HG03571 (cell line): ENCODE data around the gene PFN1.
A peak's percentile ranks its signal among the peaks of the same experiment; 100 is the strongest.

Source experiments
- ATAC-seq: cut with Tn5 transposase; IDR thresholded peaks from one replicate; pipeline ENCODE4 v1.9.1; 2021; ENCODE audit not compliant: unreplicated experiment

The PFN1 gene

DNA sequence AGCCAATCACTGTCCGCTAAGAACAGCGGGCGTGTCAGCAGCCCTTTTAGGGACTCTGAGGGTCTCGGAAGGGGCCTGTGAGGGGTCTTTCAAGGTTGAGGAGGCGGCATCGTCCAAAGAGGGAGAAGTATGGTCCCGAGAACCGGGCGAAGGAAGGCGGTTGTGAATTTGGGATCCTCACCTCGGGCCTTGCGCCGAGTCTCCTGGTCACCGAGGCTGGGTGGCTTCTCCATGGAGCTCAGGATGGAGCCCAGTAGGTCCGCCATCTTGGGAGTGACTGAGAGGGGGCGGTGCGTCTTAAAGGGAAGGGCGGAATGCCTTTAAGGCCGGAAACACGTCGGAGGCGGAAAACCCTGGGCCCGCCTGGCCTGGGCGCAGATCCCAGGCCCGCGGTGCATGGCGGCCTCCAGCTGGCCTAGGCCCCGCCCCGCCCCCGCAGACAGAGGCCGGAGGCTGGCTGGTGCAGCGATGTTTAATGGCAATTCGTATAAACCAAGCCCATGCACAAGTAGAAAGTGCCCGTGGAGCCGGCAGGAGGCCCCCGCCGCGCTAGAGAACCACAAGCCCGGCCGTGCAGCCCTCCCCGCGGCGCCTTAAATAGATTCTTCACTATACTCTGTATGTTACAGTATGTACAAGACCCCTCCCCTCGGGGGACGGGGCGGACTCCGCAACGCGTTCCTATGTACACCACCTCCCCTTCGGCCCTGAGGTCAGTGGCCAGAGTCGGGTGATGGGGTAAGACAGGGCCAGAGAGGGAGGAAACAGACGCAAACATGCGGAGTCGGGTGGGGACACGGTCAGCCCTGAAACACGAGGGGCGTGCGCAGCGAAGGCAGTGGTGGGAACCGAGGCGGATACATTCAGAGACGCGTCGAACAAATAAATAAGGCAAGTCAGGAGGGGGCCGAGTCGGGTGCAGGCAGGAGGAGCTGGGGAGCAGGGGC, 19.5 kb upstream of the PFN1 start, which contains the start of gene SPAG7:
TSS of gene SPAG7 (minus strand) at position 279 of the 947 bp plus-strand sequence. CDS start at position 266, 13 bp downstream.
- ATAC-seq, result peak; percentile 44

DNA sequence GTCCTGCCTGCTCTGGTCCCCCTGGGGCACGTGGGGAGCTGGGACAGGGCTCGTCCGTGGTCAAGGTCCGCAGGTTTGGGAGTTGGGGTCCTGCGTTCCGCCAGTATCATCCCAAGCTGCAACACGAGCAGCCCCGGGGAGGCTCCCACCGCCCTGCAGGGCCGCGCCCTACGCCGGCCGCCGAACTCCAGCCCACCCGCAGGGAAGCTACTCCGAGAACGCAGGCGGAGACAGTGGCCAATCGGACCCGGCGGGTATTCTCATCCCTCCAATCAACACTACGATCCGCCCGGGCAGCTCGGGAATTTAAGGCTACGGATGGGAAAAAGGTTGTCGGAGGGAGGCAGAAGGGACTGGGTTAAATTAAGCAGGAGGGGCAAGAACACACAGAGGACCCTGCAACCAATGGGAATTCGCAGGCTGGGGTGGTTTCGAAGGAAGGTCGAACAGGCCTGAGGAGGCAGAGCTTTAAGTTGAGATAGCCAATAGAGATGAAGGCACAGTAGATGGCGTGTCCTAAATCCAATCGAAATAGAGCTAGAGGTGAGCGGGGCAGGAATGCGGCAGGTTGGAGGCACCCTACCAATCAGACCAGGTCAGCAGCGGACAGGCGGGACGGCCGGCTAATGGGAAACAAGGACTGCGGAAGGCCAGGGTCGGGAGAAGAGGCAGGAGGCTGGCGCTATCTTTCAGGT, 18.7 kb upstream of the PFN1 start:
- ATAC-seq, result peak; percentile 81

- no peak for ATAC-seq
Measured at GRCh38 chr17:4965311-4965986, 17.1 kb upstream of the PFN1 start.

- no peak for ATAC-seq
Measured at GRCh38 chr17:4960279-4960922, 12.1 kb upstream of the PFN1 start.

- no peak for ATAC-seq
Measured at GRCh38 chr17:4959261-4959965, 11.1 kb upstream of the PFN1 start.

- ATAC-seq, result no peak
Measured at GRCh38 chr17:4958102-4958501, 9.8 kb upstream of the PFN1 start.

GRCh38 chr17:4956493-4957061, 8.2 kb upstream of the PFN1 start:
- no peak for ATAC-seq

GRCh38 chr17:4955091-4955490, 6.8 kb upstream of the PFN1 start:
- ATAC-seq, result no peak

DNA sequence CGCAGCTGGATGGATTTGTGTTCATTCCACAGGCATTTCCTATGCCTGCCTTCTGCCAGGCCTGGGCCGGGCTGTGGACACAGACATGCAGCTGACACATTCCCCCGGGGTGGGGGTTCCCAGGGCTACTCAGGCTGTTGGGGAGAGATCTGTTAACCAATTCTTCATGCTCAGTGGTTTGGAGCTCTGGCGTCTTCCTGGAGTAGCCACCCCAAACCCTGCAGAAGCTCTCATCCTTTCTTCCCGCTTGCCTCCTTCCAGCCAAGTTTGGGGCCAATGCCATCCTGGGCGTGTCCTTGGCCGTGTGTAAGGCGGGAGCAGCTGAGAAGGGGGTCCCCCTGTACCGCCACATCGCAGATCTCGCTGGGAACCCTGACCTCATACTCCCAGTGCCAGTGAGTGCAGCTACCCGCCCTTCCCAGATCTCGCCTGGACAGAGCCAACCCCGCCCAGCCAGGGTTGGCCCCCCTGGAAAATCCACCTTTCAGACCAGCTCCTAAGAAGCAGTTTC, 5.2 kb upstream of the PFN1 start:
- ATAC-seq, result no peak

GRCh38 chr17:4951486-4951885, 3.2 kb upstream of the PFN1 start:
- no peak for ATAC-seq

DNA sequence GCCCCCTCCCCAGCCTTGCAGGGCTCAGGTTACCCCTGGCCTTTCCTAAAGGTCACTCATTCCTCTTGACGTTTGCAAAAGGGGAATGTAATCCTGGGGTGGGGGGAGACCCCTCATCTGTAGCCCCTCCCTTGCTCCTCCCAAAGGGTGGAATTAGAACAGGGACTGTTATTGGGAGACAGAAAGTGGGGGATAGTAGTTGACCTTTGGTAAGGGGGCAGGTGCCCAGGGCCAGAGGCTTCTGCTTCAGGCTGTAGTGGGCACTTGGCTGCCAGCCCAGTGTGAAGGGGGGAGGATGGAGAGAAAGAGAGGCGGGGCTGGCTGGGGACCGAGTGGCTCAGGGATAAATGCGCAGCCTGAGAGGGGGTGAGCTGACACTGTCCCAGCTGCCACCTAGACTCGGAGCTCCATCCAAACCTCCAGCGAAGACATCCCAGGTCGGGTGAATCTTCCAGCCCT, 2.4 kb upstream of the PFN1 start, which contains the start of gene ENO3:
TSS of gene ENO3 (plus strand) at position 374 of the 459 bp plus-strand sequence. CDS start 711 bp downstream, outside the sequence.
- ATAC-seq, result no peak

GRCh38 chr17:4950075-4950745, 1.9 kb upstream of the PFN1 start:
- no peak for ATAC-seq

DNA sequence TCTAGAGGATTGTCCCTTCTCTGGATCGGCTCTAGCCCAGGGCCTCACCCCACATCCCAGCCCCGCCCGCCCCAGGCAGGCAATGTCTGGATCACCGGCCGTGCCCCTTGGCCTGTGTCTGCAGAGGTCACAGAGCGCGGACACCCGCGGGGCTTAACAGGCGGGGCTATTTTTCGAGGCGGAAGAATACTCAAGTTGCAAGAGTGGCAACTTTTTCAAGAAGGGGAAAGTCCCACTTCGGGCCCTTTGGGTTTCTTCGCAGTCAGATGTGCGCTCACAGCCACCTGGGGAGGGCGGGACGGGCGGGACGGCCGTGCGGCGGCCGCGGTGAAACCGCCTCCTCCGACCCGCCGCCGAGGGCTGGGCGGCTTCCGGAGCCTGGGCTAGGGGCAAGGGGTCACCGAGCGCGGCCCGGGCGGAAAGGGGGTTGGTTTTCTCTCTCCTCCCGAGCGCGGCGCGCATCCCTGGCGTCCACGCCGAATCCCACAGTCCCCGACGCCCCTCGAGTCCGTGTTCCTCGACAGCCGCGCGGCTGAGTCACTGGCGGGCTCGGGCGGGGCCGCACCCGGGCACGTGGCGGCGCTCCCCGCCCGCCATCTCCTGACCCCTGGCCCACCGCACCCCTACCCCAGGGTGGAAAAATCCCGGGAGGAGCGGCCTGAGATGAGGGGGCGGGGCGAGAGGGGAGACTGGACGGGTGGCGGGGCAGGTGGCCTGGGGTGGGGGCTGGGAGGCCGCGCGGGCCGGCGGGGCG, 1.2 kb upstream of the PFN1 start:
- ATAC-seq, result no peak

DNA sequence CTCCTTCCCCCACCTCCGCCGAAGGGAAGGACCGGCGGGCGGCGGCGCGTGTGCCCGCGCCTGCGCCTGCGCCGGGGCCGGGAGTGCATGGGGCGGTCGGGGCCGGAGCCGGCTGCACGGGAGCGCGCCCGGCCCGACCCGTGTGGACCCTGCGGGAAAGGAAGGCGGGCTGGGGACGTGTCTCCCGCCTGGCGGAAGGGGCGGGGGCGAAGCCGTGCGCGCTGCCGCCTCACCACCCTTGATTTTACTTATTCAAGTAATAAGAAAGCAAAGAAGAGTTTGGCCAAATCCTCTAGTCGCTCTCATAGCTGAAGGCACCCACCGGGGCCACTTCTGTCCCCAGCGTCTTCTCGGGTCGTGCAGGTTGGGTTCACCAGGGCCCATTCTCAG, 596 bp upstream of the PFN1 start:
- no peak for ATAC-seq

DNA sequence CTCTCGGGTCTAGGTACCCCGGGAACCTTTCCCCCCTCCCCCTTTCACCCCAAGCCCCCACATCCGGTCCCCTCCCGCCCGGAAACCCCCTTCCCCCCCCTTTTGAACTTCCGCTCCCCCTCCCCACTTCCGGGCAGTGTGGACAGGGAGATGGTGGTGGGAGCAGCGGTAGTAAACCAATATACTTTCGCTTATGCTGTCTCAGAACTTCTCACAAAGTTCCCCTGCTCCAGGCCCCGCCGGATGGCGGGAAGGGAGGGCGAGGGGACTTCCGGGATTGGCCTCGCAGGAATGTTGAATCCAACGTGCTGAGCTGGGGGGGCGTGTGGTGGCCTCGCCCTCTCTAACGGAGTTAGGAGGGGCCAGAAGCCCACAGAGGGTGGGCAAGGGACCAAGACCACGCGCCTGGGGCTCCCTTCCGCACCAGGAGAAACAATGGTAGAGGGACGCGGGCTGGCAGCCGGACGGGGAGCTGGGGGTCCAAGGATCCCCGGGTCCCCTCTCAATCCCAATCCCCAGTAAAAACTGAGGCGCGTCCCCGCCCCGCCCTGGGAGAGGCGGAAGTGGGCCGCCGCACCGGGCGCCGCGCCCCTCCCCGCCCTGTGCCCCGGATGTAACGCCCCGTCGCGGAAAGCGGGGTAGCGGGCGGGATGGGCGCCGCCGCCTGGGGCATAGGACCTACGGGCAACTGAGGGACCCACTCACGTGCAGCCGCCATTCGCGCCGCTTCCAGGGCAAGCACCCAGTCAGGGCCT, 742 bp downstream of the PFN1 start:
- no peak for ATAC-seq

- no peak for ATAC-seq
Measured at GRCh38 chr17:4947010-4947410, 1.3 kb downstream of the PFN1 start.

DNA sequence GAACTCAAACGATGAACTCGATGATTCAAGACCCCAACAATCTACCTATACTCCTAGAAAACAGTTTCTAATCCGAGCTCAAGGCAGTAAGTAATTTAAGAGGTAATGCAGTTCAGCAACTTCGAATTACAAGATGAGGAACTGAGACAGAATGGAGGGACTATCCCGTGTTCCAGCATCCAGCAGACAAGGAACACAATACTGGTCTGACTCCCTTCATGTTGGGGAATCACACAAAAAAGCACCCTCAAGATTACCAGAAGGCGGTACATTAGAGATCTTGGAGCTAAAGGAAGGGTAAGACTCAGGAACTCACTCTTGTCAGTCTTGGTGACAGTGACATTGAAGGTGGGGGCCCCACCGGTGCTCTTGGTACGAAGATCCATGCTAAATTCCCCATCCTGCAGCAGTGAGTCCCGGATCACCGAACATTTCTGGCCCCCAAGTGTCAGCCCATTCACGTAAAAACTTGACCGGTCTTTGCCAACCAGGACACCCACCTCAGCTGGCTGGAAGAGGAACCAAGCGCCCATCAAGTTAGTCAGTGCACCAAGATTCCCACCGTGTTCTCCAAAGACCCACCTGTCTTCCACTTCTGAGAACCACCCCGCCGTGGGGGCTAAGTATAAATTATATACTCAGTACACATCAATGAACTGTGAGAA, 1.9 kb downstream of the PFN1 start:
- no peak for ATAC-seq
